Measurements from ENCODE around the gene KRTAP5-6.

The KRTAP5-6 gene

DNA sequence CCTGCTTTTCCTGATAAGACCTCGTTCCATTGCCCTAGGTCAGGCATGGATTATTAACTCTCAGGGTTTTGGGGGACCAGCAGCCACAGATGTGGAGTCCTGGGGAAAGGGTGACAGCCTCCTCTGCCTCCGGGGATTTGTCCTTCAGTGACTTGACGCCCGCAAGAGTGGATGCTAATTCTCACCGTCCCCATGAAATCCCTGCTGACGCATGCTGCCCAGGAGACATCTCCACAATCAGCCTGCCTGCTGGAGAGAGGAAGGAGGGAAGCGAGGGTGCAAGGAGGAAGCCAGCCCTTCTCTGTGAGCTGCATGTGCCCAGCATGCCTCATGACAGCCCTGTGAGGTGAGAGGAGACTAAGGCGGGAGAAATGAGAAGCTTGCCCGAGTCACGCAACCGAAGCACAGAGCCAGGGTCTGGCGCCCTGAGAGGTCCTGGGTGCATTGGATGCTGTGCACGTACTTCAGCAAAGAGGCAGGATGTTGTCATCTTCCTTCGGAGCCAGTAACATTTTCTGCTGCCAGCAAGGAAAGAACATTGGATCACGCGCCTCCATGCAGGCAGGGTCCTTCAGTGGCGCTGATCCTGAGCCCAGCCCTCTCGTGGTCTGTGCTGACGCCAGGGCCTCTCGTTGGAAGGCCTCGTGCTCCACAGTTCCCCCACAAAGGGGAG, 27.3 kb upstream of the KRTAP5-6 start:
- TF ChIP-seq, protein P1, sequence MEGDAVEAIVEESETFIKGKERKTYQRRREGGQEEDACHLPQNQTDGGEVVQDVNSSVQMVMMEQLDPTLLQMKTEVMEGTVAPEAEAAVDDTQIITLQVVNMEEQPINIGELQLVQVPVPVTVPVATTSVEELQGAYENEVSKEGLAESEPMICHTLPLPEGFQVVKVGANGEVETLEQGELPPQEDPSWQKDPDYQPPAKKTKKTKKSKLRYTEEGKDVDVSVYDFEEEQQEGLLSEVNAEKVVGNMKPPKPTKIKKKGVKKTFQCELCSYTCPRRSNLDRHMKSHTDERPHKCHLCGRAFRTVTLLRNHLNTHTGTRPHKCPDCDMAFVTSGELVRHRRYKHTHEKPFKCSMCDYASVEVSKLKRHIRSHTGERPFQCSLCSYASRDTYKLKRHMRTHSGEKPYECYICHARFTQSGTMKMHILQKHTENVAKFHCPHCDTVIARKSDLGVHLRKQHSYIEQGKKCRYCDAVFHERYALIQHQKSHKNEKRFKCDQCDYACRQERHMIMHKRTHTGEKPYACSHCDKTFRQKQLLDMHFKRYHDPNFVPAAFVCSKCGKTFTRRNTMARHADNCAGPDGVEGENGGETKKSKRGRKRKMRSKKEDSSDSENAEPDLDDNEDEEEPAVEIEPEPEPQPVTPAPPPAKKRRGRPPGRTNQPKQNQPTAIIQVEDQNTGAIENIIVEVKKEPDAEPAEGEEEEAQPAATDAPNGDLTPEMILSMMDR (IDR thresholded peaks at IDR 0.05), result no peak

DNA sequence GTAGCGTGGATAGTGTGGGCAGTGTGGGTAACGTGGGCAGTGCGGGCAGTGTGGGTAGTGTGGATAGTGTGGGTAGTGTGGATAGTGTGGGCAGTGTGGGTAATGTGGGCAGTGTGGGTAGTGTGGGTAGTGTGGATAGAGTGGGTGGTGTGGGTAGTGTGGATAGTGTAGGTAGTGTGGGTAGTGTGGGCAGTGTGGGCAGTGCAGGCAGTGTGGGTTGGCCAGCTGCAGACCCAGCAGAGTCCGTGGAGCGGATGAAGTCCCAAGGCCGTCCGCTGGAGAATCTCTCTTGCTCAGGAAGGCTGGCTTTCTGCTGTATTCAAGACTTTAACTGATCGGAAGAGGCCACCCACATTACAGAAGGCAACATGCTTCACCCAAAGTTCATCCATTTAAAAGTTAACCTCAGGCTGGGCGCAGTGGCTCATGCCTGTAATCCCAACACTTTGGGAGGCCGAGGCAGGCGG, 26.1 kb upstream of the KRTAP5-6 start:
- TF ChIP-seq, protein P1 (IDR thresholded peaks at IDR 0.05), result no peak

DNA sequence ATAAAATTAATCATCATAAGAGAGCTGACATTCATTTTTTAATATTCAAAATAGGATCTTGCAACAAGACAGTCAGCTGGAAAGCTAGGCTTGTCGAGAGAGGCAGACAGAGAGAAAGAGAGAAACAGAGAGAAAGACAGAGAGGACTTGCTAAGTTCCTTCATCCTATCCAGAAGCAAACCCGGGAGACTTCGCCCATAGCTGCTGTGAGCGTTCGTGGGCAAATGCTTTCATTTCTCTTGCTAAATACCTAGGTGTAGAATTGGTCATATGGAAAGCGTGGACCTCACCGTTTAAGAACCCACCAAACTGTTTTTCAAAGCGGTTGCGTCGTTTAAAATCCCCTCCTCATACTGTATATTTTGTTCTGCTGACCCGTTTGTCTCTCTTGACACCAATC, 25.3 kb upstream of the KRTAP5-6 start:
- TF ChIP-seq, protein P1 (IDR thresholded peaks at IDR 0.05), result no peak

DNA sequence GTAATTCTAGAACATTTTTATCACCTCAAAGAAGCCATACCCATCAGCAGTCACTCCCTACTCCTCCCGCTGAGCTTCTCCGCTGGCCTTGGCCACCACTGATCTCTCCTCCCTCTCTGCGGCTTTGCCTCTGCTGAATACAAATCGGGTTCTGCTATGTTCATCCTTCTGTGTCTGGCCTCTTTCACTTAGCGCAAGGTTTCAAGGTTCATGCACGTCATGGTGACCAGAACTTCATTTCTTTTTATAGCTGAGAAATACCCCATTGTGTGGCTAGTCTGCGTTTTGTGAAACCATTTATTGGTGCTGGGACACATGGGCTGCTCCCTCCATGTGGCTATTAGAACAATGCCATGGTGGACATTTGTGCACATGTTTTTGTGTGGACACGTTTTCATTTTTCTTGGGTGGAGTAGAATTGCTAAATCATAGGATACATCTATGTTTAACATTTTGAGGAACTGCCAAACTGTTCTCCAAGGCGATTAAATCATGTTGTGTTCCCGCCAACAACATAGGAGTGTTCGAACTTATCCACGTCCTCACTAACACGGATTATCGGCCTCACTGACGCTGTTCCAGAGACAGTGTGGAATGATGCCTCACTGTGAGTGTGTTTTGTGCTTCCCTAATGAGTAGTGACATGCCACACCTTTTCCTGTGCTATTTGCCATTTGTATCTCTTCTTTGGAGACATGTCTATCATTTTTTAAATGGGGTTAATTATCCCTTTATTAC, 24.2 kb upstream of the KRTAP5-6 start:
- TF ChIP-seq, protein P1 (IDR thresholded peaks at IDR 0.05), result no peak

DNA sequence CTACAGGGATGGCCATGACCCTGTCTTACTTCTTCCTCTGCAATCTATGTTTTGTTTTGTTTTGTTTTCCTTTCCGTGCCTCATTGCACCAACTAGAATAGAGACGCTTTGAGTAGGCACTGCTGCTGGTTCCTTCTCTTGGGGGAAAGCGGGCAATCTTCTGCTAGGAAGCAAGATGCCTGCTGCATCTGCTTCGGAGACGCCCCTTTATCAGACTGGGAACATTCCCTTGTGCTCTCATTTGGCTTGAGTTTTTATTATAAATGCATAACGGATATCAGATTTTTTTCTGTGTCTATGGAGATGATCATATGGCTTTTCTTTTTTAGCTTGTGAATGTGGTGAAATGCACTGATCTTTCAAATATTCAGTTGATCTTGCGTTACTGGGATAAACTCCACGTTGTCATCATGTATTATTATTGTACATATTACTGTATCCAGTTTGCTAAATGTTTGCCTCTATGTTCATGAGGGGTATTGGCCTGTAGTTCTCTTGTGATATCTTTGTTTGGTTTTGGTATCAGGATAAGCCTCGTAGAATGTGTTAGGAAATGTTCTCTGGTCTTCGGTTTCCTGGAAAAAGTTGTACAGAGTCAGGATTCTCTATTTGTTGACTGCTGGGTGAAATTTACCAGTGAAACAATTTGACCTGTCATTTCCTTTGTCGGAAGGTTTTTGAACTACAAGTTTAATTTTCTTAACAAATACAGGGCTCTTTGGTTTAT, 23.4 kb upstream of the KRTAP5-6 start:
- TF ChIP-seq, protein P1 (IDR thresholded peaks at IDR 0.05), result no peak

DNA sequence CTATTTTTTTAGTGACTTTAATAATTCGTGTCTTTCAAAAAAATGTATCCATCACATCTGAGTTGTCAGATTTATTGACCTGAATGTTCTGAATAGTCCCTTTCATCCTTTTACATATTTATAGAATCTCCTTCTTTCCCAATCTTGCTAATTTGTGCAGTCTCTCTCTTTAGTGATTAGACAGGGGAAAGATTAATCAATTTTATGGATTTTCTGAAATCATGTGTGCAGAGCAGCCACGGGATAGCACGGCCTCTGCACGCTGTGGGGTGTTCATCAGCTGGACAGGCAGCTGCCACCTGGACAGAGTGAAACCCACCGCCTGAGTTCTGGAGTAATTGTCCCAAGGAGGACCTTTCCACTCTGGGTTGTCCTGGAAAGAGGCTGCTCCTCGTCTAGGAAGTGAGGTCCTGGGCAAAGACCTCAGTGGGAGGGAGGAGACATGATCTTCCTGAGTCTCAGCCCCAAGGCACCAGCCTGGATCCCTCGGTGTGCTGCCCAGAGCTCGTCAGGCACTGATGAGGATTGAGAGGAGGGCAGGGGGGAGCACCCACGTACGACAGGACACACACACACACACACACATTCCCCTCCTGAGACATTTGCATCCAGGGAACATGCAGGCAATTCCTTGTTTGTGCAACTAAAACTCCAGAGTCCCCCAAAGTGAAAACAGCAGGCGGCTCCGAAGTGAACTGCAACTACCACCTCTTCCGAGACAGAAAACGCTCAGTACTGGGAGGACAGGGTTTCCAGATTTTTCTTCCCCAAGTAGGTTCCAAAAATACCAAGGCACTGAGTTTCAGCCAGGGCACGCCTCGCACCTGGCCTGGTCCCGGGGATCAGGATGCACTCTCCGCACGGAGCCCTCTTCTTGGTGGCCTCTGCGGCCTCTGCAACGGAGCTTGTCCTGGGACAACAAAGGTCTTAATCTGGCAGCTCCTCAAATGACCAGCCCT, 22.5 kb upstream of the KRTAP5-6 start:
- TF ChIP-seq, protein P1 (IDR thresholded peaks at IDR 0.05), result no peak

All from LNCAP (cell line).